ENCODE results near the gene SPOCK1.

DNA sequence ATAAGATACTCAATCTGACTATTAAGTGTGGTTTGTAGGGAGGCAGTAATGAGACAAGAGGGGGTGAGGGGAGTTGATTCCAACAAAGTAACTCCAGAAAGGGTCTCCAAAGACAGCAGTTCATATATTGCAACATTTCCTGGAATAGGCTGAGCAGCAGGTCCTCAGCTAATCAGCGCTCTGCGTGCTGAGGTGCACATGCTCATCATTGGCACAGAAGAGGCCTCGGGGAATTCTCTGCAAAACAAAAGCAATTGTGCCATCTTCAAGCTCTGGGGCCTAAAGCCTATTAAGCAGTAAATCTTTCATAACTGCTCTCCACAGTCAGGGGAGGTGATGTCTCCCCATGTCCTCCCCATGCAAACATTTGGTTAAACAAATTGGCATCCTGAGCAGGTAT lies 357.3 kb downstream of the SPOCK1 start:
- TF ChIP-seq, protein P1, sequence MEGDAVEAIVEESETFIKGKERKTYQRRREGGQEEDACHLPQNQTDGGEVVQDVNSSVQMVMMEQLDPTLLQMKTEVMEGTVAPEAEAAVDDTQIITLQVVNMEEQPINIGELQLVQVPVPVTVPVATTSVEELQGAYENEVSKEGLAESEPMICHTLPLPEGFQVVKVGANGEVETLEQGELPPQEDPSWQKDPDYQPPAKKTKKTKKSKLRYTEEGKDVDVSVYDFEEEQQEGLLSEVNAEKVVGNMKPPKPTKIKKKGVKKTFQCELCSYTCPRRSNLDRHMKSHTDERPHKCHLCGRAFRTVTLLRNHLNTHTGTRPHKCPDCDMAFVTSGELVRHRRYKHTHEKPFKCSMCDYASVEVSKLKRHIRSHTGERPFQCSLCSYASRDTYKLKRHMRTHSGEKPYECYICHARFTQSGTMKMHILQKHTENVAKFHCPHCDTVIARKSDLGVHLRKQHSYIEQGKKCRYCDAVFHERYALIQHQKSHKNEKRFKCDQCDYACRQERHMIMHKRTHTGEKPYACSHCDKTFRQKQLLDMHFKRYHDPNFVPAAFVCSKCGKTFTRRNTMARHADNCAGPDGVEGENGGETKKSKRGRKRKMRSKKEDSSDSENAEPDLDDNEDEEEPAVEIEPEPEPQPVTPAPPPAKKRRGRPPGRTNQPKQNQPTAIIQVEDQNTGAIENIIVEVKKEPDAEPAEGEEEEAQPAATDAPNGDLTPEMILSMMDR (IDR thresholded peaks at IDR 0.05): no peak
- TF ChIP-seq POLR2AphosphoS5 (IDR thresholded peaks at IDR 0.05) (no peak), POLR2A (IDR thresholded peaks at IDR 0.05) (no peak), EP300 (IDR thresholded peaks at IDR 0.05) (no peak)

All from stomach (tissue), 4 donors.